IMR-90 (cell line): ENCODE results near the gene CYP8B1. TPM values are rescaled to one million over a fixed set of nuclear protein-coding genes. Genes with fewer than 3 reads are reported as not detected.

Experiments used
- ATAC-seq: fragments of 200-7000 bp; cut with Tn5 transposase; 2 replicates; pipeline ENCODE4 v1.9.1; 2020; ENCODE audit warnings: low read depth, mild to moderate bottlenecking, moderate library complexity
- BruUV-seq: library from RNA; stranded (reverse); fragments of 400-500 nt; replicated peaks from 2 replicates; lab custom pipeline; 2021; lab: Mats Ljungman, UMichigan
- CTCF ChIA-PET: fragments of 300-600 bp; formaldehyde crosslinking; extraction: SDS; loops from one replicate; lab custom pipeline; 2021; ENCODE audit warnings: antibody characterized with exemption; lab: Yijun Ruan, JAX
- POLR2A ChIA-PET: fragments of 300-600 bp; sonication (Branson Sonifier 250); formaldehyde crosslinking; loops from one replicate; lab custom pipeline; 2022; ENCODE audit warnings: antibody characterized with exemption; ENCODE audit not compliant: unreplicated experiment; lab: Charles Lee
- DNase-seq: peaks from one replicate; pipeline ENCODE4 v3.0.0; 2013
- H2AFZ ChIP-seq: replicated peaks from 2 replicates; pipeline ENCODE3; 2013; ENCODE audit warnings: low read length, mild to moderate bottlenecking; ENCODE audit not compliant: poor library complexity
- H2AK5ac ChIP-seq: 2 replicates; pipeline ENCODE4 v1.6.1; 2013; ENCODE audit warnings: low read depth, low read length, inconsistent platforms
- H2AK9ac ChIP-seq: replicated peaks from 2 replicates; pipeline ENCODE3; 2013; ENCODE audit warnings: mild to moderate bottlenecking, low read depth, low read length, moderate library complexity; ENCODE audit not compliant: poor library complexity
- H2BK120ac ChIP-seq: 2 replicates; pipeline ENCODE4 v1.6.1; 2013; ENCODE audit warnings: low read depth, low read length, inconsistent platforms
- H2BK15ac ChIP-seq: 3 replicates; pipeline ENCODE4 v1.6.1; 2013; ENCODE audit warnings: low read depth, low read length, inconsistent platforms
- H2BK20ac ChIP-seq: 2 replicates; pipeline ENCODE4 v1.6.1; 2013; ENCODE audit warnings: low read depth, mild to moderate bottlenecking, inconsistent platforms, low read length, moderate library complexity
- H2BK5ac ChIP-seq: 2 replicates; pipeline ENCODE4 v1.6.1; 2013; ENCODE audit warnings: mild to moderate bottlenecking, low read depth, low read length, inconsistent platforms; ENCODE audit not compliant: poor library complexity, severe bottlenecking
- H3K14ac ChIP-seq: replicated peaks from 2 replicates; pipeline ENCODE4 v1.6.1; 2013; ENCODE audit warnings: low read depth, low read length, inconsistent platforms
- H3K18ac ChIP-seq: 2 replicates; pipeline ENCODE4 v1.6.1; 2013; ENCODE audit warnings: low read depth, low read length, control low read depth
- H3K23ac ChIP-seq: 2 replicates; pipeline ENCODE4 v1.6.1; 2013; ENCODE audit warnings: low read depth, low read length, inconsistent platforms
- H3K27ac ChIP-seq: 2 replicates; pipeline ENCODE4 v1.5.1; 2013; ENCODE audit warnings: mild to moderate bottlenecking, control low read depth, low read length; ENCODE audit not compliant: insufficient read depth
- H3K27me3 ChIP-seq: 2 replicates; pipeline ENCODE4 v1.6.1; 2013; ENCODE audit warnings: low read length; ENCODE audit not compliant: control insufficient read depth, insufficient read depth
- H3K36me3 ChIP-seq: 2 replicates; pipeline ENCODE4 v1.6.1; 2013; ENCODE audit warnings: low read length, mixed read lengths; ENCODE audit not compliant: control insufficient read depth, insufficient read depth
- H3K4ac ChIP-seq: 2 replicates; pipeline ENCODE4 v1.6.1; 2013; ENCODE audit warnings: low read depth, low read length, inconsistent platforms
- H3K4me1 ChIP-seq: 2 replicates; pipeline ENCODE4 v1.6.1; 2013; ENCODE audit warnings: low read length, mixed read lengths; ENCODE audit not compliant: control insufficient read depth, insufficient read depth
- H3K4me2 ChIP-seq: 2 replicates; pipeline ENCODE4 v1.6.1; 2013; ENCODE audit warnings: low read depth, mild to moderate bottlenecking, control low read depth, low read length, moderate library complexity
- H3K4me3 ChIP-seq: 2 replicates; pipeline ENCODE4 v1.5.1; 2013; ENCODE audit warnings: low read depth, mild to moderate bottlenecking, control low read depth, low read length, moderate library complexity; ENCODE audit not compliant: insufficient read depth
- H3K56ac ChIP-seq: 2 replicates; pipeline ENCODE4 v1.6.1; 2013; ENCODE audit warnings: low read length, inconsistent platforms; ENCODE audit not compliant: insufficient read depth; ENCODE audit errors: extremely low read depth
- H3K79me1 ChIP-seq, 2 experiments: 2 replicates each; pipeline ENCODE4 v1.6.1; 2013; ENCODE audit warnings: low read length in 2 of 2, inconsistent platforms in 1 of 2, low read depth in 1 of 2
- H3K9ac ChIP-seq: 2 replicates; pipeline ENCODE4 v1.6.1; 2013; ENCODE audit warnings: low read depth, low read length, control low read depth
- H3K9me1 ChIP-seq: 2 replicates; pipeline ENCODE4 v1.6.1; 2013; ENCODE audit warnings: low read length, inconsistent platforms; ENCODE audit not compliant: insufficient read depth
- H3K9me3 ChIP-seq: 2 replicates; pipeline ENCODE4 v1.6.1; 2013; ENCODE audit warnings: low read length; ENCODE audit not compliant: control insufficient read depth, insufficient read depth
- H4K20me1 ChIP-seq: 2 replicates; pipeline ENCODE4 v1.6.1; 2013; ENCODE audit warnings: low read length, inconsistent platforms; ENCODE audit not compliant: insufficient read depth
- H4K5ac ChIP-seq: 2 replicates; pipeline ENCODE4 v1.6.1; 2013; ENCODE audit warnings: mild to moderate bottlenecking, low read depth, low read length, control low read depth
- H4K8ac ChIP-seq, 2 experiments: 2 replicates each; pipeline ENCODE4 v1.6.1; 2013; ENCODE audit warnings: low read depth in 2 of 2, low read length in 2 of 2, control low read depth in 1 of 2, inconsistent platforms in 1 of 2
- H4K91ac ChIP-seq: 2 replicates; pipeline ENCODE4 v1.6.1; 2013; ENCODE audit warnings: low read depth, low read length, inconsistent platforms; ENCODE audit not compliant: insufficient read depth
- BHLHE40 ChIP-seq: fragments of 150-350 bp; IDR thresholded peaks from 2 replicates; pipeline ENCODE4 v1.6.1; 2016; ENCODE audit warnings: mild to moderate bottlenecking, low read depth, low read length
- CEBPB ChIP-seq: IDR thresholded peaks from 2 replicates; pipeline ENCODE4 v1.6.1; 2012; ENCODE audit warnings: low read depth, low read length, improper control_type of control experiment
- ELK1 ChIP-seq: fragments of 150-350 bp; IDR thresholded peaks from 2 replicates; pipeline ENCODE4 v1.6.1; 2016; ENCODE audit warnings: low read depth, mild to moderate bottlenecking, low read length, moderate library complexity, borderline replicate concordance
- MAZ ChIP-seq: IDR thresholded peaks from 2 replicates; pipeline ENCODE4 v1.6.1; 2012; ENCODE audit warnings: low read depth, mild to moderate bottlenecking, low read length, improper control_type of control experiment, moderate library complexity, borderline replicate concordance
- RCOR1 ChIP-seq: IDR thresholded peaks from 2 replicates; pipeline ENCODE4 v1.6.1; 2012; ENCODE audit warnings: mild to moderate bottlenecking, low read length, improper control_type of control experiment; ENCODE audit not compliant: insufficient replicate concordance
- RFX5 ChIP-seq: IDR thresholded peaks from 2 replicates; pipeline ENCODE4 v1.8.0; 2012; ENCODE audit warnings: low read depth, mild to moderate bottlenecking, low read length, moderate library complexity
- SMC3 ChIP-seq: fragments of 150-350 bp; IDR thresholded peaks from 2 replicates; pipeline ENCODE4 v1.6.1; 2016; ENCODE audit warnings: low read depth, mild to moderate bottlenecking, antibody characterized with exemption, low read length, moderate library complexity
- USF2 ChIP-seq: fragments of 150-350 bp; IDR thresholded peaks from 2 replicates; pipeline ENCODE4 v1.6.1; 2017; ENCODE audit warnings: mild to moderate bottlenecking, antibody characterized with exemption, low read length, low read depth
- WGBS, 2 experiments: methylation state at CpG; one replicate each; pipeline versions ENCODE4 v1.1.5 to v1.1.7; 2013; ENCODE audit warnings: missing lambda C conversion rate in 2 of 2; ENCODE audit not compliant: insufficient read length in 1 of 2; ENCODE audit errors: extremely low coverage in 2 of 2; 5-methylcytosine and 5-hydroxymethylcytosine counted together
- dilution Hi-C: fragments of 300-500 bp; cut with HindIII; formaldehyde crosslinking; loops from one replicate; pipeline ENCODE4 v1.14.3; 2018; ENCODE audit warnings: low sequenced_read_pairs; ENCODE audit not compliant: unreplicated experiment
- in situ Hi-C: fragments of 300-500 bp; cut with MboI; formaldehyde crosslinking; loops from 3 replicates; pipeline ENCODE4 v1.14.3; 2019; ENCODE audit warnings: low sequenced_read_pairs, inconsistent platforms, mixed read lengths
- intact Hi-C: fragments of 100-400 bp; cut with micrococcal nuclease; formaldehyde crosslinking; loops from 2 replicates; pipeline ENCODE4 v1.10.0; 2022
- polyA plus RNA-seq, 3 experiments: library from polyadenylated mRNA; depleted of rRNA; stranded (reverse); fragments of >200 nt; gene quantifications; 2 replicates each; pipeline ENCODE4 v1.2.3, GENCODE V29; 2012; ENCODE audit warnings: low replicate concordance in 1 of 3
- total RNA-seq: library from RNA; depleted of rRNA; stranded (reverse); fragments of >200 nt; gene quantifications from 2 replicates; pipeline ENCODE4 v1.2.3, GENCODE V29; 2012
- TF ChIP-seq, protein P1 (sequence below): conservative IDR thresholded peaks from 2 replicates; pipeline ENCODE4 v1.5.1; 2012; ENCODE audit warnings: mild to moderate bottlenecking, low read depth, low read length, improper control_type of control experiment

The CYP8B1 gene
- total and polyA plus RNA-seq, 2 of the 4 experiments (the other 2 are of a cell fraction) = not detected

GRCh38 chr3:42844412-42844713 lies 31.3 kb downstream of the CYP8B1 start:
- in situ Hi-C loops = no loop called here
- H3K14ac ChIP-seq = no peak overlapping the region

More at GRCh38 chr3:42844412-42844713, 31.3 kb downstream of the CYP8B1 start:
- no TSS peak for BruUV-seq
- no peaks in the 10 kb centered on the region for H4K20me1 ChIP-seq
- no peak overlapping the region for H2BK20ac ChIP-seq
- dilution Hi-C loops (no loop called here), intact Hi-C loops (no loop called here)
- H2AK9ac ChIP-seq = no peak overlapping the region
- no peak overlapping the region for H4K8ac ChIP-seq
- H3K23ac ChIP-seq = no peak overlapping the region
- no peaks in the 10 kb centered on the region for H3K9me3 ChIP-seq
- H3K9ac ChIP-seq = no peak overlapping the region
- no peak overlapping the region for H4K5ac ChIP-seq
- H3K4ac ChIP-seq = no peak overlapping the region
- CTCF ChIA-PET = no interaction called here
- H3K36me3 ChIP-seq = no peaks in the 10 kb centered on the region
- no peak overlapping the region for H2BK5ac ChIP-seq
- WGBS, 2 experiments = no CpG with 5 or more reads among the region's 1 CpG
- no peak overlapping the region for H2BK120ac ChIP-seq
- no peak overlapping the region for H4K91ac ChIP-seq
- H3K4me2 ChIP-seq = no peak overlapping the region
- H2BK15ac ChIP-seq = no peak overlapping the region
- DNase-seq = no peak
- peaks cover 35% of the 10 kb centered on the region for H3K27me3 ChIP-seq
- H3K9me1 ChIP-seq = no peaks in the 10 kb centered on the region
- TF ChIP-seq BHLHE40 (no peak), RCOR1 (no peak), RFX5 (no peak), SMC3 (no peak), MAZ (no peak), USF2 (no peak), ELK1 (no peak), CEBPB (no peak)
- TF ChIP-seq, protein P1, sequence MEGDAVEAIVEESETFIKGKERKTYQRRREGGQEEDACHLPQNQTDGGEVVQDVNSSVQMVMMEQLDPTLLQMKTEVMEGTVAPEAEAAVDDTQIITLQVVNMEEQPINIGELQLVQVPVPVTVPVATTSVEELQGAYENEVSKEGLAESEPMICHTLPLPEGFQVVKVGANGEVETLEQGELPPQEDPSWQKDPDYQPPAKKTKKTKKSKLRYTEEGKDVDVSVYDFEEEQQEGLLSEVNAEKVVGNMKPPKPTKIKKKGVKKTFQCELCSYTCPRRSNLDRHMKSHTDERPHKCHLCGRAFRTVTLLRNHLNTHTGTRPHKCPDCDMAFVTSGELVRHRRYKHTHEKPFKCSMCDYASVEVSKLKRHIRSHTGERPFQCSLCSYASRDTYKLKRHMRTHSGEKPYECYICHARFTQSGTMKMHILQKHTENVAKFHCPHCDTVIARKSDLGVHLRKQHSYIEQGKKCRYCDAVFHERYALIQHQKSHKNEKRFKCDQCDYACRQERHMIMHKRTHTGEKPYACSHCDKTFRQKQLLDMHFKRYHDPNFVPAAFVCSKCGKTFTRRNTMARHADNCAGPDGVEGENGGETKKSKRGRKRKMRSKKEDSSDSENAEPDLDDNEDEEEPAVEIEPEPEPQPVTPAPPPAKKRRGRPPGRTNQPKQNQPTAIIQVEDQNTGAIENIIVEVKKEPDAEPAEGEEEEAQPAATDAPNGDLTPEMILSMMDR = no peak
- H3K4me1 ChIP-seq = no peaks in the 10 kb centered on the region
- no peak overlapping the region for H3K18ac ChIP-seq
- H3K27ac ChIP-seq = no peak overlapping the region
- ATAC-seq = no peak
- H3K4me3 ChIP-seq = no peak overlapping the region
- no peaks in the 10 kb centered on the region for H3K79me1 ChIP-seq
- H2AFZ ChIP-seq = no peak overlapping the region
- H3K56ac ChIP-seq = no peak overlapping the region
- no peak overlapping the region for H2AK5ac ChIP-seq
- POLR2A ChIA-PET = no interaction called here
